ENCODE results near the gene MMP23B. TPM values are rescaled to one million over a fixed set of nuclear protein-coding genes. Genes with fewer than 3 reads are reported as not detected.

MMP23B gene
- total RNA-seq, 2 experiments from 2014 or later: 1.8 to 2.3 TPM

DNA sequence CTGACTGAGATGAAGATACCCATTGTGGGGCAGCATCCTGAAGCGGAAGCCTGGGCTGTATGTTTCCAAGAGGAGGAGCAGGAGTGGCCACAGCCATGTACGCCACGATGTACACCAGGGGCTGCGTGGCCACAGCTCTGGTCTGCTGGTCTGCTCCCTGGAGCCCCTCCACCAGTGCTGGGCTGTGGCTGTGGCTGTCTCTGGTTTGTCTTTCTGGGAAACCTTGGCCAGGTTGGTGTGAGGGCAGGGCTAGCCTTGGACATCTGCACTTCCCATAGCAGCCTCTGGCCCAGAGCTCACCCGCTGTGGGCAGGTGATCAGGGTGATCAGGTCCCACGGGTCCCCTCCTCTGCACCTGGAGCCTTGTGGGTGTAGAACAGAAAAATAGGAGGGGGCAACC lies 14.0 kb upstream of the MMP23B start:
- peaks cover 7% of the 10 kb centered on the region for H3K36me3 Mint-ChIP-seq (ENCODE audit: low read depth)
- ChIA-PET POLR2A (no interaction called here), CTCF (interaction anchor here (0.6 to 1.6 kb wide), 2 partner anchors 11 to 167 kb away, joined by 3 to 6 read pairs; no protein-coding TSS in a partner anchor)
- no peaks in the 10 kb centered on the region for H3K9me3 Mint-ChIP-seq
- H3K4me1 Mint-ChIP-seq: peaks cover 26% of the 10 kb centered on the region
- DNase-seq: no peak
- peak overlapping the region; percentile 79 for H3K4me3 Mint-ChIP-seq
- H3K27ac Mint-ChIP-seq: no peak overlapping the region
- no peaks in the 10 kb centered on the region for H3K27me3 Mint-ChIP-seq

DNA sequence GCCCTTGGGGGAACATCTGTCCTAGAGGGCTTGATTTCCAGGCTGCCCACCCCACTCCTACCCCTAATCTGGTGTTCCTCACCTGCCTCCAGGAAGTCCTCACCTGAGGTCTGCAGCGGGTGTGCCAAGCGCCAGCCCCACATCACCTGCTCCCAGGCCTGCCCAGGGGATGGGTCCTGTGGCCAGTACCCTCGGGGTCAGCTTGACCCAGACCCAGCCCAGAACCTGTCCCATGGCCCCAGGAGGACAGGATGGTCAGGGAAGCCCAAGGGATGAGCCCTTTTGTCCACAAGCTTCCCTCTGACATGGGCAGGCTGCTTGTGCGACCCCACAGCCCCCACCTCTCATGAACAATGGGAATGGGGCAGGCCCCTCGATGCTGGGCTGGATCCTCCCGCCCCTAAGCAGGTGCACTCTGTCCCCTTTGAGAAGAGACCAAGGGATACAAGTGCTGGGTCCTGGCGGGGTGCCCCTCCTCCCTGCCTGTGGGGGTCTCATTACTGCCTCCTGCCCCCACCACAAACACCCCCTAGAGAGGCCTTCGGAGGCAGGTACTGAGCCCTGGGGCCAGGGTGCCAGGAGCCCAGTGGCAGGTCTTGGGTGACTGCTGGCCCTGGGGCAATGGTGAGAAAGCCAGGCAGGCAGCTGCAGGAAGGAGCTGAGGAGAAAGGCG lies 13.4 kb upstream of the MMP23B start:
- Mint-ChIP-seq H3K36me3 (ENCODE audit: low read depth) (peaks cover 6% of the 10 kb centered on the region), H3K4me3 (no peak overlapping the region), H3K27ac (peak overlapping the region; percentile 42), H3K27me3 (no peaks in the 10 kb centered on the region), H3K9me3 (no peaks in the 10 kb centered on the region), H3K4me1 (peaks cover 25% of the 10 kb centered on the region)
- no peak for DNase-seq
- ChIA-PET POLR2A (no interaction called here), CTCF (interaction anchor here (2.1 kb wide), 1 partner anchor 11 kb away, joined by 6 read pairs; no protein-coding TSS in a partner anchor)

DNA sequence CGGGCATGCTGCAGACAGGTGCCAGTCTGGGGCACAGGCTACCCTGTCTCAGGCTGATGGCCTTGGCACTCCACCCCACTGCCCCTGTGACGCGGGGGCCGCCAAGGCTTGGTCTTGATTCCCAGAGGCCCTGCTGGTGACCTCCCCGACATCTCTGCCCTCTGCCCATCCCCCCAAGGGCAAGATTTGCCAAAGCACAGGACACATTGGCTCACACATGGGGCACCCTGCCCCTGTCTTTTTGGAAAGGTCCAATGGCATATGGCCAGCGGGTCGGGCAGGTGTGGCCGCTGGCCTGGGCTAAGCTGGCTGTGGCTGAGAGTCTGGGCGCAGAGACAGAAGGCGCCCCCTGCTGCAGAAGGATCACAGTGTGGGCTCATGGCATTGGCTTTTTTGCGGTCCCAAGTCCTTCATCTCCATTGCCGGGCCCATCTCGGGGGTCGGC lies 12.0 kb upstream of the MMP23B start:
- CTCF ChIA-PET: interaction anchor here (2.1 kb wide), 1 partner anchor 9 kb away, joined by 6 read pairs; no protein-coding TSS in a partner anchor
- peaks cover 13% of the 10 kb centered on the region for H3K4me1 Mint-ChIP-seq

DNA sequence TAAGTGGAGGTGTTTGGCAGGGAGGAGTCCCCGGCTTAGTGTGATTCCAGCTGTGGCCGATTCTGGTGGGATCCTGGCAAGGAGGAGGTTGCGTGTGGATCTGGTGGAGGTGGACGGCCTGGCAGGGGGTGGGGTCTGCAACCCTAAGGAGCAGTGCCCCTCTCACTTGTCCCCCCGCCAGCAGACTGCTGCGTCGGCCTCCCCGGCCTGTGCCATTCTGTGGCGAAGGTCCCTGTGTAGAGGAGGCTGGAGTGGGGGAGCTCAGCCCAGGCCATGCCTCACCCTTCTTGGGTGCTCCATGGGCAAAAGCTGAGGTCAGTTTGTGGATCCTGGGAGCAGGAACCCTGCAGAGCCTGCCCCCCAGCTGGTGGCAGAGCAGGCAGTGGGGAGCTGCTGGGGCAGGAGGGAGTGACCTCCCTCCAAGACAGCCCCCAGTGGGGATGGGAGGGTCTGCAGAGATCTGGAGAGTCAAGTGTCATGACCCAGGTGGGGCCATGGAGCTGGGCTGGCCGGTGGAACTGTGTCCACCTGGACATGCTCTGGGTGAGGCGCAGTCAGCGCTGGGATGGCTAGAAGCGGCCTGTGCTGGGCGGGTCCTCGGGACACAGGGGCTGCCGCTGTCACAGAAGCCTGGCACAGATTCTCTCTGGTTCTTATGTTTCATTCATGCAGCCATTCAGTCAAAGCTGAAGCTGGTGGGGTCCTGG lies 11.4 kb upstream of the MMP23B start:
- H3K27ac Mint-ChIP-seq: no peak overlapping the region
- ChIA-PET POLR2A (no interaction called here), CTCF (interaction anchor here (0.6 to 2.1 kb wide), 2 partner anchors 9 to 22 kb away, joined by 4 to 6 read pairs; no protein-coding TSS in a partner anchor)

More for the DNA sequence above, 12.0 kb upstream of the MMP23B start:
- Mint-ChIP-seq H3K27ac (no peak overlapping the region), H3K36me3 (ENCODE audit: low read depth) (peaks cover 2% of the 10 kb centered on the region), H3K27me3 (no peaks in the 10 kb centered on the region), H3K4me3 (no peak overlapping the region), H3K9me3 (no peaks in the 10 kb centered on the region)
- no peak for DNase-seq
- POLR2A ChIA-PET: no interaction called here

DNA sequence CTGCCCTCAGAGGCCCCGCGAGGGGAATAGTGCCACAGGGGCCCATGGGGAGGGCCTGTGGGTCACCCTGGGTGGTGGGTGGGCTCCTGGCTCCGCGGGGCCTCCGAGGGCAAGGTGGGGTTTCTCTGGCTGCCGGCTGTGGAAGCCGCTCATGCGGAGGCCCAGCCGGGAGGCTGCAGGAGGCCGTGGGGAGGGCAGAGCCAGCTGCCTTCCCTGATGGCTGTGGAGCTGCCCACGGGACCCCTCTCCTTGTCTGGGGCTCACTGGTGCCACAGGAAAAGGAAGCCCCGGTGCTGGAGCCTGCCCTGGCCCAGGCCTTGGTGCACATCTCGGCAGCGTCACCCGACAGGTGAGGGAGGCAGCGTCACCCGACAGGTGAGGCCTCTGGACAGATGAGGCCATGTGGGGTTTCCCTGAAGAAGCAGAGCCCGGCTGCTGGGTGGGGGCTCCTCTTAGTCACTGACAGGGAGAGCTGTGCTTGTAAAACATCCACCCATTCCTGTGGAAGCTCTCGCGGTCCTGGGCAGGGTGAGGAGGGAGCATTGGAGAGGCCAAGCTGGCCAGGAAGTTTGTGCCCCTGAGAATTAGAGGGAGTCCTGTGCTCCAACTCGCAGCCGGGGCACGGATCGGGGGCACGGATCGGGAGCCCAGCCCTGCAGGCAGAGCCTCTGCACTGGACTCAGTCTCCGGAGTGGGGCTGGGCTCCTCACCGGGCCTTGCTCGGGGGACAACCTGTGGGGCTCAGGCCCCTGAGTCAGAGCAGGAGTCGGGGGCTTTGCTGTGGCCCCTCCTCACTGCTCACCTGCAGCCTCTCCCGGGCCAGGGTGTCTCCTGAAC lies 10.6 kb upstream of the MMP23B start:
- H3K27me3 Mint-ChIP-seq: no peaks in the 10 kb centered on the region
- no peak for DNase-seq
- peaks cover 13% of the 10 kb centered on the region for H3K4me1 Mint-ChIP-seq
- peaks cover 2% of the 10 kb centered on the region for H3K36me3 Mint-ChIP-seq (ENCODE audit: low read depth)
- ChIA-PET CTCF (no interaction called here), POLR2A (no interaction called here)
- no peak overlapping the region for H3K4me3 Mint-ChIP-seq
- no peaks in the 10 kb centered on the region for H3K9me3 Mint-ChIP-seq
- H3K27ac Mint-ChIP-seq: no peak overlapping the region

More for the DNA sequence above, 11.4 kb upstream of the MMP23B start:
- no peak for DNase-seq
- Mint-ChIP-seq H3K27me3 (no peaks in the 10 kb centered on the region), H3K4me3 (no peak overlapping the region), H3K4me1 (peaks cover 13% of the 10 kb centered on the region), H3K36me3 (ENCODE audit: low read depth) (peaks cover 2% of the 10 kb centered on the region), H3K9me3 (no peaks in the 10 kb centered on the region)

DNA sequence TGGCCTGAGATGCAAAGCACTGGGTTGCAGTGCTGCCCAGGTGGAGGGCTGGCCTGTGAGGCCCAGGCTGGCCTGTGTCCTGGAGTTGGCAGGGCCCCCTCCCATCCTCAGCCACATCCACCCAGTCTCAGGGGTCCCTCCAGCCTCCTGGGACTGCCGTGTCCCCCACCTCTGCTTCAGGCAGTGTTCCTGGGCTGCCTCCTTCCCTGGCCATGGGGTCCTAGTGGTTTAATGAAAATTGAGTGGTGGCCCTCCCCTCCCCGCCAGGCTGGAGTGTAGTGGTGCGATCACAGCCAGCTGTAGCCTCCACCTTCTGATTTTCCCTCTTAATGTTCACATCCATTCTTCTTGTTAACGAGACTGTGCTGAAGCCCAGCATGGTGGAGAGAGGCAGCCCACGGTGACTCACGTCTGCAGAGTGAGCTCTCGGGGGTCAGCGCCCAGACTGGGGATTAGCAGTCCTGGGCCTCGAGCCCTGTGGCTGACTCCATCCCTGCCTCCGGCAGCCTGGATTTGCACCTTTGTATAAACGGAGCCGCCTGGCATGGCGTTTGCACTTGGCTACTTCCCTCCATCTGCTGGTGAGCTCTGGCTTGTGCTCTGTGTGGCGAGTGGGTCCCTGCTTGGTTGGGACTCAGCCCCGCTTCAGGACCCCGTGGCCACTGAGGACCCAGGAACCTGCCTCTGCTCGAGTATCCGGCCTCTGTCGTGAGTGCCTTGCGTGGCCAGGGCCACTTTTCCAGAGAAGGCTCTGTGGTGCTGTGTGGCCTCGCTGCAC lies 9.8 kb upstream of the MMP23B start:
- Mint-ChIP-seq H3K36me3 (ENCODE audit: low read depth) (peaks cover 1% of the 10 kb centered on the region), H3K27me3 (no peaks in the 10 kb centered on the region), H3K9me3 (no peaks in the 10 kb centered on the region), H3K4me1 (peaks cover 6% of the 10 kb centered on the region), H3K4me3 (no peak overlapping the region), H3K27ac (no peak overlapping the region)
- CTCF ChIA-PET: no interaction called here
- POLR2A ChIA-PET: no interaction called here
- no peak for DNase-seq

DNA sequence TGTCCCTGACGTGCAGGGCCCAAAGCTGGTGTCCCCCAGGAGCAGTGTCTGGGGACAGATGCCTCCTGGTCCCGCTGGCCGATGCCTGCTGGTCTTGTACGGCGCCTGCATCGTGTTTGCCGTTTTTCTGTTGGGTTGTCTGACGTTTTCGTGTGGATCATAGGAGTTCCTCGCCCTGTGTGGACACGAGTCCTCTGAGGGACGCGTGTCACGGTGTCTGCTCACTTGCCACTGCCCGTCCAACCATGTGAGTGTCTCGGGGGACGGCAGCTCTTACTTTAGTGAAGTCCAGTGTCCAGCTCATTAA lies 9.2 kb upstream of the MMP23B start:
- DNase-seq: no peak
- CTCF ChIA-PET: no interaction called here
- Mint-ChIP-seq H3K36me3 (ENCODE audit: low read depth) (no peaks in the 10 kb centered on the region), H3K27ac (no peak overlapping the region), H3K27me3 (no peaks in the 10 kb centered on the region), H3K9me3 (no peaks in the 10 kb centered on the region), H3K4me1 (peaks cover under 1% of the 10 kb centered on the region), H3K4me3 (no peak overlapping the region)
- POLR2A ChIA-PET: no interaction called here

DNA sequence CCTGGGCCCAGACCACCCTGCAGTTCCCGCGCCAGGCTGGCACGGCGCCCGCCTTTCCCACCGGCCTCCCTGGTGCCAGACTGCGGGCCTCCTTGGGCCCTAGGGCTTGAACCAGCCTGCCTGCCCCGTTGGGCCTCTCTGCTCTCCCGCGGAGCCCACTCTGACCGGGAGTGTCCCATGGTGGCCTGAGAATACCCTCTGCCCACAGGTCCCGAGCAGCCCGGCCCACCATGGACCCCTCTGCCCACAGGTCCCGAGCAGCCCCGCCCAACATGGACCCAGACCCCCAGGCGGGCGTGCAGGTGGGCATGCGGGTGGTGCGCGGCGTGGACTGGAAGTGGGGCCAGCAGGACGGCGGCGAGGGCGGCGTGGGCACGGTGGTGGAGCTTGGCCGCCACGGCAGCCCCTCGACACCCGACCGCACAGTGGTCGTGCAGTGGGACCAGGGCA lies 8.8 kb upstream of the MMP23B start:
- ChIA-PET POLR2A (no interaction called here), CTCF (no interaction called here)
- DNase-seq: no peak
- Mint-ChIP-seq H3K36me3 (ENCODE audit: low read depth) (no peaks in the 10 kb centered on the region), H3K9me3 (no peaks in the 10 kb centered on the region), H3K27ac (no peak overlapping the region), H3K4me3 (no peak overlapping the region), H3K4me1 (no peaks in the 10 kb centered on the region), H3K27me3 (no peaks in the 10 kb centered on the region)

DNA sequence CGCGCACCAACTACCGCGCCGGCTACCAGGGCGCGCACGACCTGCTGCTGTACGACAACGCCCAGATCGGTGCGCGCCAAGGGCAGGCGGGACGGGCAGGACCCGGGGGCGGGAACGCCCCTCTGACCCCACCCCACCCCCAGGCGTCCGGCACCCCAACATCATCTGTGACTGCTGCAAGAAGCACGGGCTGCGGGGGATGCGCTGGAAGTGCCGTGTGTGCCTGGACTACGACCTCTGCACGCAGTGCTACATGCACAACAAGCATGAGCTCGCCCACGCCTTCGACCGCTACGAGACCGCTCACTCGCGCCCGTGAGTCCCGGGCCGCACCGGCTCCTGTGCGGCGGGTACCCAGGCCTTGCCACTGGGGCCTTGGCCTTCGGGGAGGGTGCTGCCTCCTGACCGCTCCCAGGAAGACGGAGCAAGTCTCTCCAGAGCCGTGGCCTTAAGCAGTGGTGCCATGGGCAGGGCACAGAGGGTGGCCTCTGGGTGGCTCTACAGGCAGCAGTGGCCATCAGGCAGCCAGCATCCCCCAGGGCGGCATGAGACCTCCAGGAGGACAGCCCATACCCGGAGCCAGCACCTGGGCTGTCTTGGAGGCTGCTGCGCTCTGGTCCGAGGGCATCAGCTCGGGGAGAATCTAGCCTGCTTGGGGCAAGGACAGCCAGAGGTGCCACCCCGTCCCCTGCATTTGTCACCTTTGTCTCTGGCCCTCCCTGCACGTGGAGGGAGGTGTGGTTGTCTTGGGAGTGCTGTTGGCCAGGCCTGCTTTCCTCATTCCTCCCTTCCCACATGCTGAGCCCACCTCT lies 8.1 kb upstream of the MMP23B start:
- no peak for DNase-seq
- Mint-ChIP-seq H3K27me3 (no peaks in the 10 kb centered on the region), H3K27ac (no peak overlapping the region), H3K9me3 (no peaks in the 10 kb centered on the region), H3K4me1 (no peaks in the 10 kb centered on the region), H3K36me3 (ENCODE audit: low read depth) (no peaks in the 10 kb centered on the region), H3K4me3 (no peak overlapping the region)
- ChIA-PET POLR2A (no interaction called here), CTCF (interaction anchor here (0.5 kb wide), 1 partner anchor 20 kb away, joined by 6 read pairs; no protein-coding TSS in a partner anchor)

DNA sequence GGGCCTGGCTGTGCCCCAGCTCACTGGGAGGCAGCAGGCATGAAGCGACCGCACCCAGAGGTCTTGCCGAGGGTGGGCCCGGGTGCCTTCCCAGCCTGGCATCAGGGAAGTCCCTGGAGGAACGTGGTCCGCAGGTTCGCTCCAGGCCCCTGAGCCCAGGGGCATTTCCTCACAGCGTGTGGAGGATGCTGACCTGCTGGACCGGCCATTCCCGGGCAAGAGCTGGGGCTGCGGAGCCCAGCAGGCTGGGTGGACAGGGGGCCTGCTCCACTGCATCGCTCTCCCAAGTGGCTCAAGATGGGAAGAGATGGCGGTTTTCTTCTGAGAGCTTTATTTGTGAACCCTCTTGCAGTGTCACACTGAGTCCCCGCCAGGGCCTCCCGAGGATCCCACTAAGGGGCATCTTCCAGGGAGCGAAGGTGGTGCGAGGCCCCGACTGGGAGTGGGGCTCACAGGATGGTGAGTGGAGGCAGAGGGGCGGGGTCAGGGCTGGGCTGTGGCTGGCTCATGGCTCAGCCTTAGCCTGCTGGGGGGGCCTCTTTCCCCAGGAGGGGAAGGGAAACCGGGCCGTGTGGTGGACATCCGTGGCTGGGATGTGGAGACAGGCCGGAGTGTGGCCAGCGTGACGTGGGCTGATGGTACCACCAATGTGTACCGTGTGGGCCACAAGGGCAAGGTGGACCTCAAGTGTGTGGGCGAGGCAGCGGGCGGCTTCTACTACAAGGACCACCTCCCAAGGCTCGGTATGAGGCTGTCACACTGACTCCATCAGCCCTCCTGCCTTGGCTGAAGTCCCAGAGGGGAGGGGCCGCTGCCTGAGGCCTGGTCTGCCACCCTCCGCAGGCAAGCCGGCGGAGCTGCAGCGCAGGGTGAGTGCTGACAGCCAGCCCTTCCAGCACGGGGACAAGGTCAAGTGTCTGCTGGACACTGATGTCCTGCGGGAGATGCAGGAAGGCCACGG lies 7.2 kb upstream of the MMP23B start:
- no peak for DNase-seq
- Mint-ChIP-seq H3K9me3 (no peaks in the 10 kb centered on the region), H3K4me1 (peaks cover under 1% of the 10 kb centered on the region), H3K36me3 (ENCODE audit: low read depth) (no peaks in the 10 kb centered on the region), H3K27me3 (no peaks in the 10 kb centered on the region), H3K4me3 (no peak overlapping the region), H3K27ac (no peak overlapping the region)
- CTCF ChIA-PET: no interaction called here
- POLR2A ChIA-PET: no interaction called here

DNA sequence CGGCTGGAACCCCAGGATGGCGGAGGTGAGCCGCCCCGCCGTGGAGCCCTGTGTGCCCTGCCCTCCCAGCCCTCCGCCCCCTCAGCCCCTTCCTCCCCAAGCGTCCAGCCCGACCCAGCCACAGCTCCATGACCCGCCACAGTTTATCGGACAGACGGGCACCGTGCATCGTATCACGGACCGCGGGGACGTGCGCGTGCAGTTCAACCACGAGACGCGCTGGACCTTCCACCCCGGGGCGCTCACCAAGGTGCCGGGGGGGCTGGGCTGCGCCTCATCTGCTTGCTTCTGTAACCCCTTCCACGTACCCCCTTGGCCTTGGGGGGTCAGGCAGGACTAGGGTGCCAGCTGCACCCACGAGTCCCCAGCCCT lies 6.6 kb upstream of the MMP23B start:
- POLR2A ChIA-PET: no interaction called here
- no peaks in the 10 kb centered on the region for H3K9me3 Mint-ChIP-seq
- peaks cover 2% of the 10 kb centered on the region for H3K27me3 Mint-ChIP-seq
- H3K27ac Mint-ChIP-seq: no peak overlapping the region
- H3K36me3 Mint-ChIP-seq (ENCODE audit: low read depth): peaks cover 2% of the 10 kb centered on the region
- no peak overlapping the region for H3K4me3 Mint-ChIP-seq
- no peak for DNase-seq
- CTCF ChIA-PET: no interaction called here
- H3K4me1 Mint-ChIP-seq: peaks cover 6% of the 10 kb centered on the region

All from activated CD4-positive, alpha-beta T cell treated with anti-CD3 and anti-CD28 coated beads, Interleukin-2, amount 10 ng/mL, durations not matched to agents 7 days and 5 days (primary cell).